ENCODE data around the gene SP7.

DNA sequence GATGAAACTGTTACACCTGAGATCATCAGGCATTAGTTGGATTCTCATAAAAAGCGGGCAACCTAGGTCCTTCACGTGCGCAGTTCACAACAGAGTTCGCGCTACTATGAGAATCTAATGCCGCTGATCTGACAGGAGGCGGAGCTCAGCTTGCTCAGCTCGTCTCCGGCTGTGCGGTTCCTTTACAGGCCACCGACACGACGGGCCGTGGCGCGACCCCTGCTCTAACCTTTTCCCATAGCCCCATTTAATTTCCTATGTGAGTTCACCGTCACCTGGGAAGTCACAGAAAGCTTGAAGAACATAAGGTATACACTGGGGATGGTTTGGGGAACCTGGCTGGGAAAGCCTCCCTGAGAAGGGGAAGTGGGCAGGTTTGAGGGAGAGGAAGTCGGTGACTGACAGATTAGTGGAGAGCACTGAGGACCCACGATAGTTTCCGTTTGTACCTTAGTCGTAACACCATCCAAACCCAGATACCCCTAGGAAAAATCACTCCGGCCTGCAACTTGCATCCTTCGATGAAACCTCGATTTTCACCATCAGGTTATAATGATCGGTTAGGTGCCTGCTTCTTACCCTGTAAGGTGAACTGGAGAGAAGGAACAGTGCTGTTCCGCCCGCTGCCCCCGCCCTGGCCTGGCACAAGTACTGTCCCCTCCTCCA lies 11.9 kb downstream of the SP7 start:
- TF ChIP-seq, protein P1, sequence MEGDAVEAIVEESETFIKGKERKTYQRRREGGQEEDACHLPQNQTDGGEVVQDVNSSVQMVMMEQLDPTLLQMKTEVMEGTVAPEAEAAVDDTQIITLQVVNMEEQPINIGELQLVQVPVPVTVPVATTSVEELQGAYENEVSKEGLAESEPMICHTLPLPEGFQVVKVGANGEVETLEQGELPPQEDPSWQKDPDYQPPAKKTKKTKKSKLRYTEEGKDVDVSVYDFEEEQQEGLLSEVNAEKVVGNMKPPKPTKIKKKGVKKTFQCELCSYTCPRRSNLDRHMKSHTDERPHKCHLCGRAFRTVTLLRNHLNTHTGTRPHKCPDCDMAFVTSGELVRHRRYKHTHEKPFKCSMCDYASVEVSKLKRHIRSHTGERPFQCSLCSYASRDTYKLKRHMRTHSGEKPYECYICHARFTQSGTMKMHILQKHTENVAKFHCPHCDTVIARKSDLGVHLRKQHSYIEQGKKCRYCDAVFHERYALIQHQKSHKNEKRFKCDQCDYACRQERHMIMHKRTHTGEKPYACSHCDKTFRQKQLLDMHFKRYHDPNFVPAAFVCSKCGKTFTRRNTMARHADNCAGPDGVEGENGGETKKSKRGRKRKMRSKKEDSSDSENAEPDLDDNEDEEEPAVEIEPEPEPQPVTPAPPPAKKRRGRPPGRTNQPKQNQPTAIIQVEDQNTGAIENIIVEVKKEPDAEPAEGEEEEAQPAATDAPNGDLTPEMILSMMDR (IDR thresholded peaks at IDR 0.05 in 4 of 5, conservative IDR thresholded peaks at IDR 0.05 in 1 of 5) = no peak
- TF ChIP-seq POLR2A (IDR thresholded peaks at IDR 0.05) = no peak
